A549 treated with CpdA at 1 μM for 4 hours (cell line): ENCODE data around the gene TCF7L2. TPM values are rescaled to one million over a fixed set of nuclear protein-coding genes. Genes with fewer than 3 reads are reported as not detected.

Experiments
- total RNA-seq: library from RNA; stranded (reverse); fragments of 200-300 nt; extraction: Qiagen RNA extraction; gene quantifications from 5 replicates; pipeline ENCODE4 v1.2.3, GENCODE V29; 2022; ENCODE audit warnings: low read depth

Gene TCF7L2
- total RNA-seq: 17.8 to 24.1 TPM (median 20.6 TPM) in 5 replicates

GRCh38 chr10:112949875-112950507 is at the start of gene TCF7L2:
TSS of gene TCF7L2 (plus strand) at chr10:112950247. CDS start at chr10:112950757, 510 bp downstream.

